Measurements from ENCODE around the gene CES4A.

- TF ChIP-seq CTCF (IDR thresholded peaks at IDR 0.05) (no peak), POLR2AphosphoS5 (IDR thresholded peaks at IDR 0.05) (no peak), POLR2A (IDR thresholded peaks at IDR 0.05; ENCODE audit: low read depth) (no peak), EP300 (IDR thresholded peaks at IDR 0.05) (no peak)
Observed at GRCh38 chr16:66964049-66964448, 24.3 kb upstream of the CES4A start.
